HG03108 (cell line): ENCODE data around the gene PARK7.
"Not testable (repeated sequence)": the region's sequence is repeated elsewhere in the genome, so short reads cannot be mapped to it uniquely, and the experiment has no call there.

Source experiments
- ATAC-seq: cut with Tn5 transposase; IDR thresholded peaks from one replicate; pipeline ENCODE4 v1.9.1; 2021; ENCODE audit warnings: moderate library complexity; ENCODE audit not compliant: unreplicated experiment

The PARK7 gene

DNA sequence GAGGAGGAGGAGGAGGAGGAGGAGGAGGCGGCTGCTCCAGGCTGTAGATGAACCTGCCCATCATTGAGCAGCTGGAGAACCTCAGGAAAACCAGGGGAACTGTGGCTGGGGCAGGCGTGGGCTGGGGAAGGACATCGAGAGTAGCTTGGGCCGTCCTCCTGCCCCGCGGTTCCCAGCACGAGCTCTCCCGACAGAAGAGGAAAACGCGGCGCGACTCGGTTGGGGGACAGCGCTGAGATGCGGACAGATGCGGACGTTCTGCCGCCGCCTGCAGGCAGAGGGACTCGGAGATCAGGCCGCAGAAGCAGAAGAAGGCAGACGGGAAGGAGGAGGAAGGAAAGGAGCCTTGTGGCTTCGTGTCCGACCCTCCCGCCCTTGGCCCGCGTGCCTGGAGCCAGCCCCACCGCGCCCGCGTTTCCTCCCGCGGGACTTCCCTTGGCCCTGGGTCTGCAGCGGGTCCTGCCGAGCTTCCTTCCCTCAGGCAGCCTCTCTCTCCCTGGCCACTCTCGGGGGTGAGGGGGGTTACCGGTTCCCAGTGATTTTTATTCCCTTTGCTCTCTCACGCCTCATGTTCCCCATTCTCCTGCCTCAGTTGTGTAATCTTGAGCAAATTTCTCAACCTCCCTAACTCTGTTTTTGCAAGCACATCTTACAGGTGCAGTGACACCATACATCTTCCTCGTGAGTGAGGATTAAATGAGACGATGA lies 19.1 kb upstream of the PARK7 start:
- no peak for ATAC-seq

DNA sequence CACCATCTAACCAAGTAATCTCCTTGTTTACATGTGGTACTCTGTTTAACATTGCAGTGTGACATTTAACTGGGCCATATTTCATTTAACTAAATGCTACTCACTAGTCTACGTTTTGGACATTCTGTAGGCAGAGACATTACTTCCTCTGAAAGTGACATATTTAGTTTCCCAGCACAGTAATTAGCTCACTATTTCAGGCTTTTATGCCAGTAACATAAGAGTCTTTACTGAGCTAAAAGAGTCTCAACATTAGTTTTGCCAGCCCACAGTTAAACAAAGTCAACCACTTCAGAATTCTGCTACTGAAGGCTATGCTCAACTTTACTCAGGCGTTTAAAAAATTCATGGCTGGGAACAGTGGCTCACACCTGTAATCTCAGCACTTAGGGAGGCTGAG lies 18.3 kb upstream of the PARK7 start:
- no peak for ATAC-seq

DNA sequence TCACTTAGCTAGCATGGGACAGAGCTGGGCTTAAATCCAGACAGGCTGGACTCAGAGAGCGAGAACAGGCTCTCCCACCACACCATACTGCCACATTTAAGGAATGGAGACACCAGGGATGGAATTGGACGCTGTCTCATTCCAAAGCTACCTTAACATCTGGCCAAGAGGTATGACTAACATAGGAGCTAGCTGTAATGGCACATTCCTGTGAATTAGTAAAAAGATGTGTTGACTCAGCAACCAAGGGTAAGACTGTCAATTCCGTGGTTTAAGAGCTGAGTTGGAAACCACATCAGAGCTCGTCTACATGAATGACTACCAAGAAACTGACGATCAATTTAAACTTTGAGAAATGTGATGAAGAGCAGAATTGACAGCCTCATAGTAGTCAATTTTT lies 12.6 kb upstream of the PARK7 start:
- ATAC-seq = no peak

DNA sequence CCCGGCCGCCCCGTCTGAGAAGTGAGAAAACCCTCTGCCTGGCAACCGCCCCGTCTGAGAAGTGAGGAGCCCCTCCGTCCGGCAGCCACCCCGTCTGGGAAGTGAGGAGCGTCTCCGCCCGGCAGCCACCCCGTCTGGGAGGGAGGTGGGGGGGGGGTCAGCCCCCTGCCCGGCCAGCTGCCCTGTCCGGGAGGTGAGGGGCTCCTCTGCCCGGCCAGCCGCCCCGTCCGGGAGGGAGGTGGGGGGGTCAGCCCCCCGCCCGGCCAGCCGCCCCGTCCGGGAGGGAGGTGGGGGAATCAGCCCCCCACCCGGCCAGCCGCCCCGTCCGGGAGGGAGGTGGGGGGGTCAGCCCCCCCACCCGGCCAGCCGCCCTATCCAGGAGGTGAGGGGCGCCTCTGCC lies 8.7 kb upstream of the PARK7 start:
- ATAC-seq = not testable (repeated sequence)

DNA sequence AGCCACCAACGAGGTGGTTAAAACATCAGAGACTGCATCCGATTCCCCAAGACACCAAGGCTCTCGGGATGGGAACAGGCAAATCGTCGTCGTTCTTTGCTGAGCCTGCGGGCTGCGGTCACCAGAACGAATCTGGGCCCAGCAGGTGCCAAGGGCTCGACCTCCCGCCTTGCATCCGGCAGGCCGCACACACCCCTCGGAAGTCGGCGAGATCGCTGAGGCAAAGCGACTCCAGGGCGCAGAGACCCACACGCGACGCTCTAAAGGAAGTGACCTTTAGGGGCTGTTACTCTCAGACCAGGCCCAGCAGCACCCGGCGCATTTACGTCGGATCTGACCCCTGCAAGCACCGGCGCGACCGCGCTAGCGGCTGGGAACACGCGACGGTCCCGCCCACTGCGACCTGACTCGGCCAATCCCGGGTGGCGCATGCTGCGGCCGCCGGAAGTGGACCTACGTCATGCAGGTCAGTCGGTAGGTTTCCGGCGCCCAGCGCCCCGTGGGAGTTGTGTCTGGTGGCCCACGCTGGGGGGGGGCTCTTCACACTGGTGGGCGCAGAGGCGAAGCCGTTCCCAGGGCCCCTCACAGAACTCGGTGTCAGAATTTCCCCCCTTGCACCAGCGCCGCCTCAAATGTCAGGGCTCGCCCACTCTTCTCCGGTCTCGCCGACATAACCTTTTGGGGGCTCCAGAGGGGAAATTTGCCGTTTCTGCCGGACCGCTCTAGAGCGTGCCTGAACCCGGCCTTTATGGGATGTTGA lies 7.5 kb upstream of the PARK7 start:
- peak; percentile 97 for ATAC-seq

DNA sequence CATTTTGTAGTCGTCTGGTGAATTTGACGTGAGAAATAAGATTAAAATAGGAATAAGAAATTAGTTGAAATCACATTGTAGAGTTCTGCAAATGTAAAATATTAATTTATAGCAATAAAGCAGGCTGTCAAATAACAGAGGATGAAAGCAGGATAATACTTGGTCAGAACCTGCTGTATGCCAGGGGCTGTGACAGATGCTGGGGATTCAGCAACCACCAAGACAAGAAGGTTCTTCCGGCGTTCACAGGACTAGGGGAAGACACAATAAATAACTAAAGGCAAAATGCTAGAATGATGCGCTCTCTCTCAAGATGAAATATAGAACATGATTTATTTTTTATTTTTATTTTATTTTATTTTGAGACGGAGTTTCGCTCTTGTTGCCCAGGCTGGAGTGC lies 6.8 kb upstream of the PARK7 start:
- ATAC-seq = no peak

DNA sequence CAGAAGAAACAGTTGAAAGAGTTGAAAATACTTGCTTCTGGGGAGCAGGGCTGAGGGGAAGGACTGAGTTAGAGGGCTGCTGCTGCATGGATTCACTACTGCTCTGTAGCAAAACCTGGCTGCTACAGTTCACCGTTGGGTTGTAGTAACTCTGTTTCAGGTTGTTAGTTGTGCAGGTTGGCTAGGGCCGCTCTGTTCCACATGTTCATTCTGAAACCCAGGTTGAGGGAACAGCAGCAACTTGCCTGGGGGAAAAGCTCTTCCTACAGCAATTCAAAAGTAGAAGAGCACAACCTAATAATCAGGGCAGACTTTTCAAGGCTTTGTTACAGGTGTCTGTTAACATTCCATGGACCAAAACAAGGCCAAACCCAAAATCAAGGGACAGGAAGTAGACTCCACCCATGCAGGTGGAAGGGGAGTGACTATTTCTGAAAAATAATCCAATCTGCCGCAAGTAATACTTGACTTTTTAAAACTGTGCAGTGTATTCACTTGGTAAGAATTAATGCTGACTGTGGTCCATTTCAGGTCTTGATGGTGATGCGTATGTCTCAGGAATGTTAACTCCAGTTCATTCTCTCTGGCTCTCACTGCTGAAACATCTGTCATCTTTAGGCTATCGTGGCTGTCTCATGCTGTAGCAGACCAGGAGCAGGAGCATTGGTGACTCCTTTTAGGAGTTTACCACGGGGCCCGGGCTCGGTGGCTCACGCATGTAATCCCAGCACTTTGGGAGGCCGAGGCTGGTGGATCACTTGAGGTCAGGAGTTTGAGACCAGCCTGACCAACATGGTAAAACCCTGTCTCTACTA lies 5.1 kb upstream of the PARK7 start:
- ATAC-seq = no peak

DNA sequence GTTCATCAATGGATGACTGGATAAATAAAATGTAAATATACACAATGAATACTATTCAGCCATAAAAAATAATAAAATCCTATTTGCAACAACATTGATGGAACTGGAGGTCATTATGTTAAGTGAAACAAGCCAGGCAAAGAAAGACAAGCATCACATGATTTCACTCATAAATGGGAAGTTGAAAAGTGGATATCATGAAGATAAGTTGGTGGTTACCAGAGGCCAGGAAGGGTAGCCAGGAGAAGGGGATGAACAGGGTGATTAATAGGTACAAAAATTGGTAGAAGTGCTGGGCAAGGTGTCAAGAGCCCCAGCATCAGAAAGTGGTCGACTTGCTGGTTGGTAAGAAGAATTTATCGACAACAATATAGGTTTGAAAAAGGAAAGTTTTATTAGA lies 1.3 kb upstream of the PARK7 start:
- ATAC-seq = no peak

DNA sequence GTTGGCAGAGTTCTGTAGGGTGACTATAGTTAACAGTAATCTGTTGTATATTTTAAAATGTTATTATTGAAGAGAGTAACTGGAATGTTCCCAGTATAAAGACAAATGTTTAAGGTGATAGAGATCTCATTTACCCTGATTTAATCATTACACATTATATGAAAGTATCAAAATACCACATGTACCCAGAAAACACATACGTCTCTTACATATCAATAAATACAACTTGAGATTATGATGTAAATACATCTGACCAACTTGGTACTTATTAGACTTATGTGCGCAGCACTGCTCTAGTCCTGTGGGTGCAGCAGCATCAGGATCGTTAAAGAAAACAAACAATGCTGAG lies 670 bp upstream of the PARK7 start:
- ATAC-seq = no peak

DNA sequence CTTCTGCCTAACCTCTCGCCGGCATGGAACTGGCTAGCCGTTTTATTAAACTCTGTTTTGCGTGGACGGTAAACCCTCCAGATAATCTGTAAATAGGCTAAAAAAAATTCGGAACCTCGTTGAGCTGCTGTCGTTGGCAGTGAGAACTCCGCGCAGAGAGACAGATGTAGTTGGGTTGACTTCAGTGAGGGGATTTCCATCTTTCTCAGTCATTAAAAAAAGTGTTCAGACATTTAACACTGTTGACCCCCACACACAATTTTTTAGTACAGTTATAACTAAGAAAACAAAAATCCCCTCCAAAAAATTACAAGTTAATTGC lies 464 bp downstream of the PARK7 start:
- ATAC-seq = peak; percentile 1

DNA sequence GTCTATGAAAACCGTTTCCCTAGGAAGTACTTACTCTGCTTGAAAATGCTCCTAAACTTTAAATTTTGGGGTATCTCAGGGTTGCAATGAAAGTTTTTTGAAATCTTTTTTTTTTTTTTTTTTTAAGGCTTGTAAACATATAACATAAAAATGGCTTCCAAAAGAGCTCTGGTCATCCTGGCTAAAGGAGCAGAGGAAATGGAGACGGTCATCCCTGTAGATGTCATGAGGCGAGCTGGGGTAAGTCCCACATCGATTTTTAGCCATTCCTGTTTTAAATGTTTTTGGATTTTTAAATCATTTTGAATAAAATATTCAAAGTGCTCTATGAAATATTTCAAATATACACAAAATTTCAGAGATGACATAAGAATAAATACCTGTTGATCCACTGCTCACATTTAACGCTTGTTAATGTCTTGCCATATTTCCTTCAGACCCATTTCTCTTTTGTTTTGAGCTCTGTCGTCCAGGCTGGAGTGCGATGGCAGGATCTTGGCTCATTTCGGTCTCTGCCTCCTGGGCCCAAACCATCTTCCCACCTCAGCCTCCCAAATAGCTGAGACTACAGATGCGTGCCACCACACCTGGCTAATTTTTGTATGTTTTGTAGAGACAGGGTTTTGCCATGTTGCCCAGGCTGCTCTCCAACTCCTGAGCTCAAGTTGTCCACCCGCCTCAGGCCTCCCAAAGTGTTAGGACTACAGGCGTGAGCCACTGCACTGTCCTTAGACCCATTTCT lies 1.3 kb downstream of the PARK7 start:
- no peak for ATAC-seq

DNA sequence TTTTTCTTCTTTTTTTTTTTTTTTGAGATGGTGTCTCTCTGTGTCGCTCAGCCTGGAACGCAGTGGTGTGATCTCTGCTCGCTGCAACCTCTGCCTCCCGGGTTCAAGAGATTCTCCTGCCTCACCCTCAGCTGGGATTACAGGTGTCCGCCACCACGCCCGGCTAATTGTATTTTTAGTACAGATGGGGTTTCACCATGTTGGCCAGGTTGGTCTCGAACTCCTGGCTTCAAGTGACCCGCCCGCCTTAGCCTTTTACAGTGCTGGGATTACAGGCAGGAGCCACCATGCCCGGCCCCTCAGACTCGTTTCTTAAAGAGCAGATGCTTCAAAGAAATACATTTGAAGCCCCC lies 1.8 kb downstream of the PARK7 start:
- not testable (repeated sequence) for ATAC-seq

DNA sequence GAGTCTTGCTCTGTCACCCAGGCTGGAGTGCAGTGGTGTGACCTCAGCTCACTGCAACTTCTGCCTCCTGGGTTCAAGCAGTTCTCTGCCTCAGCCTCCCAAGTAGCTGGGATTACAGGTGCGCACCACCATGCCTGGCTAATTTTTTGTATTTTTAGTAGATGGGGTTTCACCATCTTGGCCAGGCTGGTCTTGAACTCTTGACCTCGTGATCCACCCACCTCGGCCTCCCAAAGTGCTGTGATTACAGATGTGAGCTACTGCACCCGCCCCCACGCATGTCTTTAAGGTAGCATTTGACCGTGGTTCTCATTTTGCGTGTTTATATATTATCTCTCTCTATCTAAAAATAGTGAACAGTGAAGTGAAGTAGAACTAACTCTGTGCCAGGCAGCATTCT lies 2.3 kb downstream of the PARK7 start:
- ATAC-seq = not testable (repeated sequence)

DNA sequence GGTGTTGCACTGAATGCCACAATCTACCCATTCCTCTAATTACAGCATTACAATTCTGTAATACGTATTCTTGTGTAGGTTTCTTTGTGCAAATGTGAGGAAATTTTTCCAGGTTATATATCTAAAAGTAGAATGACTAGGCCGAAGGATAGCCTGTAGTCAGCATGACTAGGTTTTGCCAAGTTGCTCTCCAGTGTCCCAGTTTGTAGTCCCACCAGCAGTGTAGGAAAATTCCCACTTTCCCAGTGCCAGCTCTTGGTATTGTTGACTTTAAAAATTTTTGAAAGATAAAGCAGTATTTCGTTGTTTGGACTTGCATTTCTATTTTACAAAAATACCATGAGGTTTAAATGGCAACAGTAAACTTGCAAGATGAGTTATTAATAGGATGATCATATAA lies 3.0 kb downstream of the PARK7 start:
- no peak for ATAC-seq

DNA sequence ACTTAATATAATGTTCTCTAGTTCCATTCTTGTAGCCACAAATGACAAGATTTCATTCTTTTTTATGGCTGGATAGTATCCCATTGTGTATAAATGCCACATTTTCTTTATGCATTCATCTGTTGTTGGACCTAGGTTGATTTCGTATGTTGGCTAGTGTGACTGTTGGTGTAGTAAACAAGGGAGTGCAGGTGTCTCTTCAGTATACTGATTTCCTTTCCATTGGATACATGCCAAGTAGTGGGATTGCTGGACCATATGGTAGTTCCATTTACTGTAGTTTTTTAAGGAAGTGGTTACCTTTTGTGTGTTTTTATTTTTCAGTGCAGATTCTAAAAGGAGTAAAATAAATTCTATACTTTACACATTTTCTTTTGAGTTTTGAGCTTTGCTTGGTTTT lies 5.7 kb downstream of the PARK7 start:
- ATAC-seq = no peak

DNA sequence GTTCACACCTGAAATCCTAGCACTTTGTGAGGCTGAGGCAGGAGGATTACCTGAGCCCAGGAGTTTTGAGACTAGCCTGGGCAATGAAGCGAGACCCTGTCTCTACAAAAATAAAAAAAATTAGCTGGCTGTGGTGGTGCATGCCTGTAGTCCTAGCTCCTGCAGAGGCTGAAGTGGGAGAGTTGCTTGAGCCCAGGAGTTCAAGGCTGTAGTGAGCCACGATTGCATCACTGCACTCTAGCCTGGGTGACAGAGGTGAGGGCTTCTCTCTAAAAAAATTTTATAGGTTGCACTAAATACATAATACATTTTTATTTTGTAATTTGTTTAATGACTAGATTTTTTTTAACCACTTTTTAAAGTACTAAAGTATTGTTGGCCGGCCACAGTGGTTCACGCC lies 6.1 kb downstream of the PARK7 start:
- ATAC-seq = no peak

DNA sequence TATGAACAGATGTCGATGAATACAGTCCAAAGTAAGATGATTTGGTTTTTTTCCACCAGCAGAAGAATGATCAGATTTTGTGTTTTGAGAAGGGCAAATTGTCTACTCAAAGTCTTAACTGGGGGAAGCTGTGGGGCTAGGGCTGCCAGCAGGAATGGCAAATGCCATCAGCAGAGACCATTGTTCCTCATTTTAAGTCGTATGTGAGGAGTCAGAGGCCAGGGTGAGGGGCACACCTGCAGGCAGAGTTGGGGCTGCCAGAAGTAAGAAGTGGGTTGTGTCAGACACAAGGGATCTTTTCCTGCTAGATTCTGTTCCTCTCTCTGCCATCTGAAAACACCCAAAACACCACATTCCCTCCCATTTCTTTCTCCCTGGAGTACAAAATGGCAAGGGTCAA lies 8.7 kb downstream of the PARK7 start:
- ATAC-seq = no peak

DNA sequence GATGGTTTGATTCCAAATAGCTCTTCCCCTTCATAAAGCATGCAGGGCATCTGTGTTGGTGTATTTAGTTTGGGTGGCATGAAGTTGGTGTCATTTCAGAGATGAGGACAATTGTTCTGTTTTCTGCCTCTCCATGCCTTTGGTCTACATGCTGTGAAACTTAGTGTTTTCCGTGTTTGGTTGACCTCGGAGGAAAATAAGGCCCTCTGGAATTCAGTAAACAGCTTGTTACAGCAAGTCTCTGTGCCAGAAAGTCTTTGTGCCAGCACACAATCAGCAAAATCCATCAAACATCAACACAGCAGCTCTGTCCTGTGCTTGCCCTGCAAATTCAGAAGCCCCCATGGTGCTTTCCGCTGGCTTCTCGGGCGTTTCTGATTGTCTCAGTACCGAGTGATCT lies 9.5 kb downstream of the PARK7 start:
- ATAC-seq = no peak

DNA sequence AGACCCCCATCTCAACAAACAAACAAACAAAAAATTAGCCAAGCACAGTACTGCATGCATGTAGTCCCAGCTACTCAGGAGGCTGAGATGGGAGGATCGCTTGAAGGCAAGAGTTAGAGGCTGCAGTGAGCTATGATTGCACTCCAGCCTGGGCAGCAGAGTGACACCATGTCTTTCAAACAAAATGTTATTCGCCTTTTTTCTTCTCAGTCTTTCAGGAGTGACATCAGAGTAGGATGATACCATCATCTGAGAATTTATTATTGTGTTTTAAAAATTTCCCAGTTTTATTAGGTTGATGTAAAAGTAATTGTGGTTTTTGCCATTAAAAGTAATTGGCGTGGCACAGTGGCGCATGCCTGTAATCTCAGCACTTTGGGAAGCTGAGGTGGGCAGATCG lies 10.8 kb downstream of the PARK7 start:
- ATAC-seq = no peak

DNA sequence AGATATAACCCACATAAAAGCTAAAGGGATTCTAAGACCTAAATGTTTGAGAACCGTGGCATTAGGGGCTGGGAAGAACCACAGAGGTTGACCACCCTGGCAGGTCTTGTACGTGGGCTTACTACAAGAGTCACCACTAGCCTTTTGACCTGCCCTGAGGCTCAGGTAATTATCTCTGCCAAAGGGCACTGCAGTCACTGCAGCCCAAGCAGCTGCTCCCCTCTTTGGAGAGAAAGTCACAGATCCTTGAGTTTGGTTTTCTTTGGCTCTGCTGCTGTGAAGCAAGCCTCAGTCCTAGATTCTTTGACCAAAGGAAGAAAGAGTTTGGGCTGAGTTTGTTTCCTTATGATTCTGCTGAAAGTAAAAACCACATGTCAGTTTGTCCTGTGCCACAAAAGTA lies 11.6 kb downstream of the PARK7 start:
- ATAC-seq = no peak

DNA sequence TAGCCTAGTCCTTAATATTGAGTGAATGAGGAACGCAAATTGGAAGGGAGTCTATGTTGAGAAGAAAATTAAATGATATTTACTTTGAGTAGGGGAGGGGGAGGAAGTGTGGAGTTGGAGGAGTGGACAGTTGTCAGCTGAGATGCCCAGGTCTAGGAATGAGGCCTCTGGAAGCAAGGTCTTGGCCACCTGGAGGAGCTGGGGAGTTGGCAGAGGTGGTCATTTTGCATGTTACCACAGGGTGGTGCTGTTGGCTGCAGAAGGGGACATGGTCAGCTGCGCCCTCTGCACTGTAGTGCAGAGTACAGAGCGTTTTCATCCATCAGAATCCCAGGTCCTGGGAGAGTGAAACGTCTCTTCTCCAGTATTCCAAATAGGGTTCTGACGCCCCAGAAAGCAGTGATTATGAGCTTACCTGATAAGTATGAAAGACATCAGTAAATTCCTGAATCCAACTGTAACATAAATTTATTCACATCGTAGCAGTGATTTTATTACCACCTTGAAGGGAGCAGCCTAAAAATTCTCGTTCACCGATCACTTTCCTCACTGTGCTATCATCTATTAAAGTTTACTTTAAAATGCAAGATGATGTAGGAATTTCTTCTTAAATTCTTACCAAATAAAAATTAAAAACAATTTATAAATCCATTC lies 13.8 kb downstream of the PARK7 start:
- ATAC-seq = no peak
